HL-60 (cell line): ENCODE data around the gene OSBPL3.

ENCODE experiments used
- CTCF ChIP-seq: IDR thresholded peaks from one replicate; pipeline ENCODE4 v1.5.1; 2011; ENCODE audit warnings: low read length, control low read depth, inconsistent platforms; ENCODE audit not compliant: insufficient read depth
- GABPA ChIP-seq: IDR thresholded peaks from 2 replicates; pipeline ENCODE4 v1.6.1; 2012; ENCODE audit warnings: low read depth
- POLR2AphosphoS5 ChIP-seq: IDR thresholded peaks from 2 replicates; pipeline ENCODE4 v1.6.1; 2012; ENCODE audit warnings: low read depth
- REST ChIP-seq: IDR thresholded peaks from 2 replicates; pipeline ENCODE4 v1.6.1; 2012; ENCODE audit warnings: low read depth; ENCODE audit not compliant: insufficient replicate concordance

- TF ChIP-seq CTCF: no peak
- TF ChIP-seq POLR2AphosphoS5: no peak
- no peak for TF ChIP-seq REST
- TF ChIP-seq GABPA: no peak
Observed at GRCh38 chr7:24808518-24808917, 171.5 kb downstream of the OSBPL3 start.
